ENCODE measurements around the gene ADH7. TPM values are rescaled to one million over a fixed set of nuclear protein-coding genes. Genes with fewer than 3 reads are reported as not detected.

Gene ADH7
- total and polyA plus RNA-seq, 2 of the 13 experiments (the other 11 are each of a cell fraction or from before 2014, with no cell fraction given): not detected

GRCh38 chr4:99403380-99404184, 31.6 kb downstream of the ADH7 start (continued):
- peak; percentile 80; the same call in 1 of the 2 replicates for TF ChIP-seq ZNF652 (CRISPR knock-in tag; IDR thresholded peaks at IDR 0.05; ENCODE audit: borderline replicate concordance, low read depth)
- TF ChIP-seq ARID3A (IDR thresholded peaks at IDR 0.05; ENCODE audit: low read depth, low read length): peak; percentile 95
- peak; percentile 89 for TF ChIP-seq ONECUT2 (CRISPR knock-in tag; IDR thresholded peaks at IDR 0.05)
- 0 out of 2 replicates have a peak, but pooled peaks have one; percentile 27 for TF ChIP-seq KMT2B (CRISPR knock-in tag; IDR thresholded peaks at IDR 0.05)
- TF ChIP-seq HOXA5 (CRISPR knock-in tag; IDR thresholded peaks at IDR 0.05): peak; percentile 81
- TF ChIP-seq LBX2 (CRISPR knock-in tag; IDR thresholded peaks at IDR 0.05; ENCODE audit: borderline replicate concordance): no peak
- 0 out of 2 replicates have a peak, but pooled peaks have one; percentile 59 for TF ChIP-seq KLF6 (CRISPR knock-in tag; IDR thresholded peaks at IDR 0.05)
- peak; percentile 95 for TF ChIP-seq MED1 (CRISPR knock-in tag; IDR thresholded peaks at IDR 0.05)
- no peak for TF ChIP-seq FOXA1 (IDR thresholded peaks at IDR 0.05)
- peak; percentile 53; the same call in 1 of the 2 replicates for TF ChIP-seq FOXA1 (CRISPR knock-in tag; IDR thresholded peaks at IDR 0.05)
- no peak for TF ChIP-seq NFIB (CRISPR knock-in tag; IDR thresholded peaks at IDR 0.05; ENCODE audit: borderline replicate concordance)
- TF ChIP-seq GPBP1L1 (CRISPR knock-in tag; IDR thresholded peaks at IDR 0.05): no peak
- TF ChIP-seq GABPA (IDR thresholded peaks at IDR 0.05; ENCODE audit: low read depth, low read length): no peak
- 0 out of 2 replicates have a peak, but pooled peaks have one; percentile 13 for TF ChIP-seq GABPA (CRISPR knock-in tag; IDR thresholded peaks at IDR 0.05; ENCODE audit: low read depth)
- TF ChIP-seq ZNF24 (IDR thresholded peaks at IDR 0.05): 0 out of 2 replicates have a peak, but pooled peaks have one; percentile 26
- TF ChIP-seq HNF1B (CRISPR knock-in tag; IDR thresholded peaks at IDR 0.05): peak; percentile 31; the same call in 1 of the 2 replicates
- TF ChIP-seq TBX2 (CRISPR knock-in tag; IDR thresholded peaks at IDR 0.05; ENCODE audit: borderline replicate concordance): no peak
- no peak for TF ChIP-seq ZNF850 (CRISPR knock-in tag; conservative IDR thresholded peaks at IDR 0.05)
- TF ChIP-seq ATF2 (CRISPR knock-in tag; IDR thresholded peaks at IDR 0.05): peak; percentile 61; the same call in 1 of the 2 replicates

Data from HepG2 (cell line).